Keratinocyte (primary cell): ENCODE data around the gene CSF3. TPM values are rescaled to one million over a fixed set of nuclear protein-coding genes. Genes with fewer than 3 reads are reported as not detected.

ENCODE experiments used
- DNase-seq: peaks from one replicate; pipeline ENCODE4 v3.0.0-alpha.2; 2011; ENCODE audit warnings: low read depth, missing footprints, low spot score
- FAIRE-seq: peaks from 2 replicates; lab custom pipeline; 2011; peaks lifted over from hg19 to GRCh38; lab: Jason Lieb, UNC
- H2AFZ ChIP-seq: 2 replicates; pipeline ENCODE4 v1.6.0; 2012; ENCODE audit warnings: low read length, control low read depth, inconsistent platforms; ENCODE audit not compliant: control insufficient read depth
- H3K27ac ChIP-seq: 2 replicates; pipeline ENCODE4 v1.5.1; 2011; ENCODE audit warnings: low read length; ENCODE audit not compliant: control insufficient read depth, insufficient read depth
- H3K27me3 ChIP-seq: 3 replicates; pipeline ENCODE4 v1.6.0; 2011; ENCODE audit warnings: low read length; ENCODE audit not compliant: control insufficient read depth, insufficient read depth; ENCODE audit errors: extremely low read depth
- H3K36me3 ChIP-seq, 2 experiments: 2 replicates in 1 of 2; 3 replicates in 1 of 2; pipeline ENCODE4 v1.5.1; 2011; ENCODE audit warnings: low read length in 2 of 2, mild to moderate bottlenecking in 1 of 2; ENCODE audit not compliant: control insufficient read depth in 2 of 2, insufficient read depth in 2 of 2; ENCODE audit errors: extremely low read depth in 1 of 2
- H3K4me1 ChIP-seq: 3 replicates; pipeline ENCODE4 v1.5.1; 2011; ENCODE audit warnings: low read length; ENCODE audit not compliant: control insufficient read depth, insufficient read depth; ENCODE audit errors: extremely low read depth
- H3K4me2 ChIP-seq: 3 replicates; pipeline ENCODE4 v1.6.0; 2011; ENCODE audit warnings: low read depth, low read length; ENCODE audit not compliant: control insufficient read depth, insufficient read depth; ENCODE audit errors: extremely low read depth
- H3K4me3 ChIP-seq, 3 experiments: fragments of 200-600 bp in 1 of 3; sonication (generic) in 1 of 3; 2 replicates in 2 of 3; 3 replicates in 1 of 3; pipeline ENCODE4 v1.5.1; 2011 to 2016; ENCODE audit warnings: low read length in 3 of 3, mild to moderate bottlenecking in 3 of 3, control low read depth in 2 of 3, inconsistent platforms in 1 of 3, low read depth in 1 of 3, mixed read lengths in 1 of 3, mixed run types in 1 of 3, moderate library complexity in 1 of 3; ENCODE audit not compliant: control insufficient read depth in 2 of 3, insufficient read depth in 2 of 3; ENCODE audit errors: extremely low read depth in 1 of 3
- H3K79me2 ChIP-seq: 2 replicates; pipeline ENCODE4 v1.6.0; 2012; ENCODE audit warnings: low read length; ENCODE audit not compliant: control insufficient read depth, insufficient read depth
- H3K9ac ChIP-seq: 3 replicates; pipeline ENCODE4 v1.6.0; 2011; ENCODE audit warnings: low read length; ENCODE audit not compliant: control insufficient read depth, insufficient read depth; ENCODE audit errors: extremely low read depth
- H3K9me1 ChIP-seq: 3 replicates; pipeline ENCODE4 v1.6.0; 2011; ENCODE audit warnings: low read length; ENCODE audit not compliant: control insufficient read depth, insufficient read depth; ENCODE audit errors: extremely low read depth
- H3K9me3 ChIP-seq: 2 replicates; pipeline ENCODE4 v1.5.1; 2012; ENCODE audit warnings: low read depth, low read length; ENCODE audit not compliant: control insufficient read depth
- H4K20me1 ChIP-seq: 3 replicates; pipeline ENCODE4 v1.6.0; 2011; ENCODE audit warnings: low read length; ENCODE audit not compliant: control insufficient read depth, insufficient read depth; ENCODE audit errors: extremely low read depth
- CTCF ChIP-seq, 3 experiments: IDR thresholded peaks in 1 of 3; conservative IDR thresholded peaks in 1 of 3; optimal IDR thresholded peaks in 1 of 3; 2 replicates in 2 of 3; 3 replicates in 1 of 3; pipeline versions ENCODE3 to v1.5.1; 2011; ENCODE audit warnings: low read length in 3 of 3, mild to moderate bottlenecking in 3 of 3, moderate library complexity in 2 of 3, control low read depth in 1 of 3, inconsistent platforms in 1 of 3; ENCODE audit not compliant: insufficient read depth in 2 of 3; ENCODE audit errors: extremely low read depth in 1 of 3
- EZH2 ChIP-seq: IDR thresholded peaks from one replicate; pipeline ENCODE4 v1.6.1; 2012; ENCODE audit warnings: inconsistent platforms, mild to moderate bottlenecking, low read length, moderate library complexity
- dilution Hi-C: fragments of 300-500 bp; cut with MboI; formaldehyde crosslinking; loops from one replicate; pipeline ENCODE4 v1.7.0; 2020; ENCODE audit warnings: low sequenced_read_pairs; ENCODE audit not compliant: extremely low pct_ligation_motif_present
- polyA plus RNA-seq, 5 experiments: library from polyadenylated mRNA; depleted of rRNA in 3 of 5; stranded (reverse) in 3 of 5; stranded (forward) in 1 of 5; unstranded in 1 of 5; fragments of >200 nt; gene quantifications; 1 replicate in 1 of 5; 2 replicates in 3 of 5; 3 replicates in 1 of 5; pipeline versions ENCODE4 v1.2.1 to v1.2.3, GENCODE V29; 2011 to 2012; ENCODE audit warnings: missing spikeins in 2 of 5, low read depth in 1 of 5, low replicate concordance in 1 of 5

Gene CSF3
- polyA plus RNA-seq, 1 donor (not counting 4 experiments of a cell fraction or from before 2014, with no cell fraction given): 0.76 TPM

DNA sequence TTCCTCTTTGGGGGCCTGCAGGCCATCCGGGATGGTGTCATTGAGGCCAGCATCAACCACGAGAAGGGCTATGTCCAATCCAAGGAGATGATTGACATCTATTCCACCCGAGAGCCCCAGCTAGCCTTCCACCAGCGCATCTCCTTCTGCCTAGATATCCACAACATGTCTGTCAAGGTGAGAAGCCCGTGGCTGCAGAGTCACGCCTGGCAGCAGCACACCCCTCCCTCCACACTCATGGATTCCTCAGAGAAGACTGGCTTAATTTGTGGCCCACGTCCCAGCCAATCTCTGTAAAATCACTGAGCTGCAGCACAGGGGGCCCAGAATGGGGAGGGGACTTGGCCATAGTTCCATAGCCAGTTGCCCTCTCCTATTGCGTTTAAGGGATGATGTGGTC lies 19.1 kb upstream of the CSF3 start:
- Histone ChIP-seq H3K27ac (no peak overlapping the region), H3K36me3 (peaks cover 40 to 57% of the 10 kb centered on the region in 2 experiments), H3K79me2 (no peaks in the 10 kb centered on the region), H4K20me1 (no peaks in the 10 kb centered on the region), H3K4me1 (peaks cover 6% of the 10 kb centered on the region), H3K9ac (no peak overlapping the region), H3K4me3 (no peak overlapping the region), H3K27me3 (no peaks in the 10 kb centered on the region), H3K9me1 (no peaks in the 10 kb centered on the region), H2AFZ (no peak overlapping the region), H3K9me3 (no peaks in the 10 kb centered on the region), H3K4me2 (no peak overlapping the region)
- dilution Hi-C loops: no loop called here
- TF ChIP-seq EZH2: no peak
- TF ChIP-seq CTCF (optimal IDR thresholded peaks at IDR 0.05 in 1 of 3, IDR thresholded peaks at IDR 0.05 in 1 of 3, conservative IDR thresholded peaks at IDR 0.05 in 1 of 3; ENCODE audit: extremely low read depth in 1 of 3, insufficient read depth in 2 of 3, low read length in 3 of 3): no peak
- FAIRE-seq (no peak), DNase-seq (no peak)

DNA sequence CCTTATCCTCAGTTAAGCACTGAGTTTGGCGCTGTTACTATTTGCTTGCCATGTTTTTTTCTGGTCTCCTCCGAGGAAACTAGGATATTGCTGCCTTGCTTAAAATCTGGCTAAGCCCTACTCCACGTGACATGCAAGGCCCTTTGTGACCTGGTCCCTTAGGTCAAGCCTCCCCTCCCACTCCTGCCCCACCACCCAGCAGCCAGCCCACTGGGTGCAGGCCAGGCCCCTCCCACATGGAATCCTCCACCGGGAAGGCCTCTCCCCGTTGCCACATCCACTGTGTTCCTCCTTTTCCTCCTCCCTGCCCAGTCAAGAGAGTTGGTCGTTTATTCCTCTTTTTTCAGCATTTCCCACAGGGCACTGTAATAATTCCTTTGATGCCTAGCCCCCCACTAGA lies 18.4 kb upstream of the CSF3 start:
- Histone ChIP-seq H3K4me2 (no peak overlapping the region), H3K27ac (no peak overlapping the region), H4K20me1 (no peaks in the 10 kb centered on the region), H3K27me3 (no peaks in the 10 kb centered on the region), H3K9me1 (no peaks in the 10 kb centered on the region), H2AFZ (no peak overlapping the region), H3K9me3 (no peaks in the 10 kb centered on the region), H3K36me3 (peaks cover 38 to 52% of the 10 kb centered on the region in 2 experiments), H3K9ac (no peak overlapping the region), H3K4me3 (no peak overlapping the region), H3K79me2 (no peaks in the 10 kb centered on the region), H3K4me1 (peaks cover 6% of the 10 kb centered on the region)
- no peak for DNase-seq
- dilution Hi-C loops: no loop called here
- TF ChIP-seq EZH2 (no peak), CTCF (optimal IDR thresholded peaks at IDR 0.05 in 1 of 3, IDR thresholded peaks at IDR 0.05 in 1 of 3, conservative IDR thresholded peaks at IDR 0.05 in 1 of 3; ENCODE audit: extremely low read depth in 1 of 3, insufficient read depth in 2 of 3, low read length in 3 of 3) (no peak)
- no peak for FAIRE-seq
